Loucy (cell line): Measurements from ENCODE around the gene ACOT8.
"Not testable (repeated sequence)": the region's sequence is repeated elsewhere in the genome, so short reads cannot be mapped to it uniquely, and the experiment has no call there.

Experiments
- CTCF ChIP-seq: fragments of 200-600 bp; sonication (generic); conservative IDR thresholded peaks from 2 replicates; pipeline ENCODE4 v1.5.1; 2014; ENCODE audit warnings: mild to moderate bottlenecking, antibody characterized with exemption, low read length
- EZH2phosphoT487 ChIP-seq: fragments of 200-600 bp; IDR thresholded peaks from 2 replicates; pipeline ENCODE4 v1.6.1; 2018; ENCODE audit warnings: antibody characterized with exemption, mild to moderate bottlenecking, moderate library complexity, borderline replicate concordance

- not testable (repeated sequence) for TF ChIP-seq CTCF, EZH2phosphoT487
Observed at GRCh38 chr20:45797955-45798354, 59.2 kb downstream of the ACOT8 start.
